ENCODE measurements around the gene ARHGEF33. TPM values are rescaled to one million over a fixed set of nuclear protein-coding genes. Genes with fewer than 3 reads are reported as not detected.

ARHGEF33 gene
- total and polyA plus RNA-seq, 2 of the 8 experiments (the other 6 are each of a cell fraction or from before 2014, with no cell fraction given), result 0.09 to 0.95 TPM

- Histone ChIP-seq H3K23ac (ENCODE audit: insufficient read length) (no peak overlapping the region), H3K14ac (ENCODE audit: insufficient read length) (no peak overlapping the region), H2BK12ac (ENCODE audit: low read depth, low read length) (no peak overlapping the region), H4K20me1 (replicated peaks in 1 of 2; ENCODE audit: control insufficient read depth in 1 of 2, insufficient read depth in 2 of 2, low read length in 2 of 2) (no peaks in the 10 kb centered on the region), H3K9ac (replicated peaks in 1 of 4; ENCODE audit: extremely low read depth in 1 of 4, low read depth in 3 of 4, low read length in 3 of 4) (no peak overlapping the region), H2AFZ (ENCODE audit: low read length) (no peak overlapping the region), H2BK20ac (ENCODE audit: low read length) (no peak overlapping the region), H3K79me2 (ENCODE audit: control insufficient read depth in 1 of 2, insufficient read depth in 2 of 2, low read length in 2 of 2) (no peaks in the 10 kb centered on the region), H3K79me1 (ENCODE audit: low read depth, low read length) (no peaks in the 10 kb centered on the region), H3K4ac (replicated peaks; ENCODE audit: insufficient read length, low read depth, low read length) (no peak overlapping the region), H3K9me3 (ENCODE audit: insufficient read depth in 2 of 2, low read depth in 1 of 2, low read length in 1 of 2) (no peaks in the 10 kb centered on the region; a peak in 1 of 4 replicates), H2BK120ac (replicated peaks; ENCODE audit: low read depth, low read length) (no peak overlapping the region), H2BK15ac (ENCODE audit: low read length) (no peak overlapping the region), H4K5ac (ENCODE audit: insufficient read length, low read depth, low read length) (no peak overlapping the region), H2AK5ac (ENCODE audit: low read depth, low read length) (no peak overlapping the region), H3K56ac (replicated peaks; ENCODE audit: insufficient read length, low read depth, low read length) (no peak overlapping the region), H3K27ac (ENCODE audit: low read depth, low read length) (no peak overlapping the region), H3K36me3 (ENCODE audit: control insufficient read depth in 2 of 4, insufficient read depth in 4 of 4, low read length in 3 of 4) (no peaks in the 10 kb centered on the region), H2BK5ac (ENCODE audit: low read depth, low read length) (no peak overlapping the region), H3K4me2 (ENCODE audit: insufficient read depth in 1 of 2, low read depth in 2 of 2, low read length in 2 of 2) (no peak overlapping the region), H3K4me3 (ENCODE audit: extremely low read depth in 1 of 4, insufficient read depth in 2 of 4, low read depth in 3 of 4, low read length in 4 of 4) (no peak overlapping the region), H4K91ac (replicated peaks; ENCODE audit: insufficient read length, low read length) (no peak overlapping the region), H3K23me2 (ENCODE audit: low read depth, low read length) (no peaks in the 10 kb centered on the region), H3K4me1 (replicated peaks in 1 of 4; ENCODE audit: control insufficient read depth in 3 of 4, insufficient read depth in 4 of 4, low read length in 3 of 4) (peaks cover 0 to 11% (median 1%) of the 10 kb centered on the region in 4 experiments; a peak in 1 of 7 replicates), H4K8ac (ENCODE audit: extremely low read depth, insufficient read depth, low read length) (no peak overlapping the region), H3K27me3 (replicated peaks in 1 of 4; ENCODE audit: control insufficient read depth in 3 of 4, extremely low read depth in 1 of 4, insufficient read depth in 3 of 4, low read length in 3 of 4) (no peaks in the 10 kb centered on the region), H3K18ac (ENCODE audit: extremely low read depth, low read length) (no peak overlapping the region)
- FAIRE-seq (no peak), DNase-seq (ENCODE audit: low read depth in 1 of 2, low spot score in 2 of 2) (no peak)
- ChIA-PET POLR2A (ENCODE audit: partially characterized antibody) (interaction anchor here (1.2 kb wide), 1 partner anchor 9 kb away, joined by 3 read pairs; no protein-coding TSS in a partner anchor), CTCF (ENCODE audit: partially characterized antibody) (interaction anchor here (0.6 to 1.1 kb wide), 2 partner anchors 18 to 115 kb away, joined by 4 read pairs; no protein-coding TSS in a partner anchor)
- 91% methylated on average over 2 of the region's 2 CpGs; no CpG with 5 or more reads in 1 of the 2 experiments for WGBS, 2 experiments (ENCODE audit: extremely low coverage in 1 of 2, insufficient coverage in 1 of 2, insufficient read length in 1 of 2, insufficient replicate concordance in 2 of 2, low coverage in 1 of 2, low lambda C conversion rate in 2 of 2, missing lambda C conversion rate in 1 of 2)
- TF ChIP-seq CTCF (IDR thresholded peaks at IDR 0.05; ENCODE audit: control extremely low read depth in 1 of 3, insufficient read depth in 1 of 3, low read depth in 1 of 3, low read length in 3 of 3) (no peak), SRF (IDR thresholded peaks at IDR 0.05; ENCODE audit: low read depth, low read length) (no peak)
These were observed 78.3 kb downstream of the ARHGEF33 start for GRCh38 chr2:38968021-38968420.
